Breast epithelium (tissue), 4 donors: ENCODE measurements around the gene MRC2. TPM values are rescaled to one million over a fixed set of nuclear protein-coding genes. Genes with fewer than 3 reads are reported as not detected.

Experiments used
- DNase-seq, 2 donors: peaks; one replicate each; pipeline ENCODE4 v3.0.0-alpha.2; 2019; ENCODE audit warnings: low spot score in 2 of 2
- H3K27ac ChIP-seq, 2 donors: fragments of 200-600 bp; sonication (generic) in 1 of 2; one replicate each; pipeline ENCODE4 v1.5.1; 2016 to 2019; ENCODE audit warnings: mild to moderate bottlenecking in 1 of 2
- H3K27me3 ChIP-seq, 2 donors: fragments of 200-600 bp; sonication (generic) in 1 of 2; one replicate each; pipeline versions ENCODE4 v1.5.1 to v1.6.0; 2017 to 2019; ENCODE audit warnings: control low read depth in 1 of 2, mild to moderate bottlenecking in 1 of 2
- H3K36me3 ChIP-seq: fragments of 200-600 bp; one replicate; pipeline ENCODE4 v1.5.1; 2019
- H3K4me1 ChIP-seq, 2 donors: fragments of 200-600 bp; sonication (generic); one replicate each; pipeline ENCODE4 v1.5.1; 2016 to 2019; ENCODE audit warnings: control low read depth in 1 of 2
- H3K4me3 ChIP-seq, 3 donors: fragments of 200-600 bp; sonication (generic); 1 replicate in 2 of 3; 2 replicates in 1 of 3; pipeline ENCODE4 v1.5.1; 2016 to 2019; ENCODE audit warnings: mild to moderate bottlenecking in 3 of 3, moderate library complexity in 2 of 3
- H3K9me3 ChIP-seq, 2 donors: fragments of 200-600 bp; sonication (generic) in 1 of 2; one replicate each; pipeline ENCODE4 v1.5.1; 2016 to 2019; ENCODE audit warnings: control low read depth in 1 of 2
- POLR2A ChIP-seq: fragments of 450-650 bp; IDR thresholded peaks from one replicate; pipeline ENCODE4 v1.6.1; 2016; ENCODE audit warnings: antibody characterized with exemption, mild to moderate bottlenecking, moderate library complexity
- POLR2AphosphoS5 ChIP-seq, 3 donors: sonication (generic); formaldehyde crosslinking; IDR thresholded peaks; one replicate each; pipeline ENCODE4 v1.6.1; 2017; ENCODE audit warnings: antibody characterized with exemption in 3 of 3
- intact Hi-C: fragments of 100-400 bp; cut with DNase I; formaldehyde crosslinking; loops from one replicate; pipeline ENCODE4 v1.15.1; 2023; ENCODE audit warnings: low total_unique reads
- total RNA-seq, 3 donors: library from RNA; depleted of rRNA; stranded (reverse); fragments of >200 nt; gene quantifications; one replicate each; pipeline ENCODE4 v1.1.0, GENCODE V29; 2016
- TF ChIP-seq, protein P1 (sequence below), 3 donors: fragments of 450-650 bp; IDR thresholded peaks; one replicate each; pipeline ENCODE4 v1.5.1; 2016 to 2017; ENCODE audit warnings: antibody characterized with exemption in 3 of 3, mild to moderate bottlenecking in 3 of 3, moderate library complexity in 3 of 3

Gene MRC2
- total RNA-seq, 3 donors from 2014 or later: 28.4 to 40.2 (median 37.4) TPM

DNA sequence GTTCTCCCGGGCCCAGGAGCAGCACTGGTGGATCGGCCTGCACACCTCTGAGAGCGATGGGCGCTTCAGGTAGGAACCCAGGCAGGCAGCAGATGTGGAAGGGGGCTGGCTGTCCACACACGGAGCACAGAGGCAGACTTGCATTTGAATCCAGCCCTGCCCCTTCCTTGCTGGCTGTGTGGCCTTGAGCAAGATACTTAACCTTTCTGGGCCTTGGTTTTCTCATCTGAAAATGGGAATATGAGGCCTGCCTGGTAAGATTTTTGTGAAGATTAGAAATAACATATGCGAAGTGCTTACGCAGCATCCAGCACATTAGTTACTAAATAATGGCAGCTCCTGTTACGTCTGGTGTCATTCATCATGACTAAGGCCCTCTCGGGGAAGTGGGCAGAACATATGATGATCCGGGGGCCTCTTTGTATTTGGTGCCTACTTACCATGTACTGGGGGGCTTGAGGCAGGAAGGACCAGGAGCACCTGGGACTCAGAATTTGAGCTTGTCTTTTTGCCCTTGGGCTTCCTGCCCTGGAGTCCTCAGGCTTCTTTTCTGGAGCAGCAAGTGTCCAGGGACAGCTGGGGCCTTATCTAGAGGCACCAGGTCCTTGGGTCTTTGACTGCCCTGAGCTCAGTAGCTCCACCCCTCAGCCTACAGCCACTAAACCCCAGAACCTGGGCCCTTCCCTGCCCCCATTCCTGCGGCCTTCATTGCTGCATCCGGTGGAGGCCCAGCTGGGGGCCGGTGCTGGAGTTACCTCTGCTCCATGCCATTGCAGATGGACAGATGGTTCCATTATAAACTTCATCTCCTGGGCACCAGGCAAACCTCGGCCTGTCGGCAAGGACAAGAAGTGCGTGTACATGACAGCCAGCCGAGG, 53.8 kb downstream of the MRC2 start:
- Histone ChIP-seq H3K27me3 (no peaks in the 10 kb centered on the region), H3K27ac (peak overlapping the region in 1 of 2 donors; percentile 80), H3K4me3 (peak overlapping the region in 1 of 3 donors; percentile 55), H3K9me3 (no peaks in the 10 kb centered on the region), H3K36me3 (no peaks in the 10 kb centered on the region), H3K4me1 (no peaks in the 10 kb centered on the region)
- TF ChIP-seq POLR2A (no peak), POLR2AphosphoS5 (IDR thresholded peaks at IDR 0.05) (no peak)
- TF ChIP-seq, protein P1, sequence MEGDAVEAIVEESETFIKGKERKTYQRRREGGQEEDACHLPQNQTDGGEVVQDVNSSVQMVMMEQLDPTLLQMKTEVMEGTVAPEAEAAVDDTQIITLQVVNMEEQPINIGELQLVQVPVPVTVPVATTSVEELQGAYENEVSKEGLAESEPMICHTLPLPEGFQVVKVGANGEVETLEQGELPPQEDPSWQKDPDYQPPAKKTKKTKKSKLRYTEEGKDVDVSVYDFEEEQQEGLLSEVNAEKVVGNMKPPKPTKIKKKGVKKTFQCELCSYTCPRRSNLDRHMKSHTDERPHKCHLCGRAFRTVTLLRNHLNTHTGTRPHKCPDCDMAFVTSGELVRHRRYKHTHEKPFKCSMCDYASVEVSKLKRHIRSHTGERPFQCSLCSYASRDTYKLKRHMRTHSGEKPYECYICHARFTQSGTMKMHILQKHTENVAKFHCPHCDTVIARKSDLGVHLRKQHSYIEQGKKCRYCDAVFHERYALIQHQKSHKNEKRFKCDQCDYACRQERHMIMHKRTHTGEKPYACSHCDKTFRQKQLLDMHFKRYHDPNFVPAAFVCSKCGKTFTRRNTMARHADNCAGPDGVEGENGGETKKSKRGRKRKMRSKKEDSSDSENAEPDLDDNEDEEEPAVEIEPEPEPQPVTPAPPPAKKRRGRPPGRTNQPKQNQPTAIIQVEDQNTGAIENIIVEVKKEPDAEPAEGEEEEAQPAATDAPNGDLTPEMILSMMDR (IDR thresholded peaks at IDR 0.05): no peak
- DNase-seq: no peak
- intact Hi-C loops: no loop called here

DNA sequence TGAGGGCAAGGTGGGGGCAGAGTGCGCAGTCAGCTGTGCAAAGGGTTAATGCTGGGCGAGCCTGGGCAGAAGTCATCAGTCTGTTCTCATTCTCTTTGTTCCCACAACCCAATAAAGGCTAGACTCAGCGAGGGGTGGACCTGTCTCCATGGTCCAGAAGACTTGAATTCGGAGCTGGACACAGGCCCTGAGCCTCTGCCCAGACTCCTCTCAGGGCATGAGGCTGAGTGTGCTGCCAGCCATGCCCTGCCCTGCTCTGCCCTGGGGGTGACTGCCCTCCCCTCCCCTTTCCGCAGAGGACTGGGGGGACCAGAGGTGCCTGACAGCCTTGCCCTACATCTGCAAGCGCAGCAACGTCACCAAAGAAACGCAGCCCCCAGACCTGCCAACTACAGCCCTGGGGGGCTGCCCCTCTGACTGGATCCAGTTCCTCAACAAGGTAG, 54.5 kb downstream of the MRC2 start:
- intact Hi-C loops: no loop called here
- Histone ChIP-seq H3K4me3 (no peak overlapping the region), H3K9me3 (no peaks in the 10 kb centered on the region), H3K27ac (no peak overlapping the region), H3K4me1 (no peaks in the 10 kb centered on the region), H3K27me3 (no peaks in the 10 kb centered on the region), H3K36me3 (no peaks in the 10 kb centered on the region)
- TF ChIP-seq, protein P1 (IDR thresholded peaks at IDR 0.05): no peak
- no peak for TF ChIP-seq POLR2AphosphoS5 (IDR thresholded peaks at IDR 0.05)
- no peak for TF ChIP-seq POLR2A
- DNase-seq: no peak

DNA sequence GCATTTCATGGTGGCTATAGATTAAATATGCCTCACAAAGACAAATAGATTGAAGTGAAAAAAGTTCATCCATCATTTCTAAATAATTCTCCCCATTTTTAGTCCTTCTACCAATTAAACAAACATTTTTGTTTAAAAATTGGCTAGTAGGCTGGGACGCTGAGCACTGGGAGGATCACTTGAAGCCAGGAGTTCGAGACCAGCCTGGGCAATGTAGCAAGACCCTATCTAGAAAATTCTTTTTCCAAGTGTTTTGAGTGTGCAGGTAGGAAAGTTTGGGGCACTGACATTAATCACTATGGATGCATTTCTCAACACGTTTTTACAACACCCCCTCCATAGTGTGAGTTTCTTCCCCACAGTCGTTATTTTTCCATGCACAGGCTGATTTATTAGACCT, 56.7 kb downstream of the MRC2 start:
- Histone ChIP-seq H3K4me1 (no peaks in the 10 kb centered on the region), H3K27ac (no peak overlapping the region), H3K27me3 (no peaks in the 10 kb centered on the region), H3K9me3 (no peaks in the 10 kb centered on the region), H3K4me3 (no peak overlapping the region), H3K36me3 (no peaks in the 10 kb centered on the region)
- DNase-seq: no peak
- intact Hi-C loops: no loop called here
- TF ChIP-seq, protein P1 (IDR thresholded peaks at IDR 0.05): no peak
- TF ChIP-seq POLR2A (no peak), POLR2AphosphoS5 (IDR thresholded peaks at IDR 0.05) (no peak)

- no peaks in the 10 kb centered on the region for H3K4me1 ChIP-seq
- DNase-seq: no peak
- intact Hi-C loops: no loop called here
Observed at GRCh38 chr17:62687997-62688396, 60.5 kb downstream of the MRC2 start.

More at GRCh38 chr17:62687997-62688396, 60.5 kb downstream of the MRC2 start:
- H3K36me3 ChIP-seq: no peaks in the 10 kb centered on the region
- no peak overlapping the region for H3K4me3 ChIP-seq
- TF ChIP-seq, protein P1 (IDR thresholded peaks at IDR 0.05): no peak
- TF ChIP-seq POLR2AphosphoS5 (IDR thresholded peaks at IDR 0.05) (no peak), POLR2A (no peak)
- no peaks in the 10 kb centered on the region for H3K27me3 ChIP-seq
- no peaks in the 10 kb centered on the region for H3K9me3 ChIP-seq
- H3K27ac ChIP-seq: no peak overlapping the region
